Measurements from ENCODE around the gene RAVER2. TPM values are rescaled to one million over a fixed set of nuclear protein-coding genes. Genes with fewer than 3 reads are reported as not detected.

Gene RAVER2
- total RNA-seq, 1 experiment from 2014 or later: 13.3 TPM

GRCh38 chr1:64872067-64872466 lies 127.2 kb downstream of the RAVER2 start:
- DNase-seq: no peak

More at GRCh38 chr1:64872067-64872466, 127.2 kb downstream of the RAVER2 start:
- Histone ChIP-seq H3K27me3 (ENCODE audit: insufficient read depth, low read length) (no peaks in the 10 kb centered on the region), H3K4me2 (ENCODE audit: insufficient read depth, insufficient read length, low read length) (no peak overlapping the region), H3K14ac (ENCODE audit: insufficient read depth, low read length) (no peak overlapping the region), H2AFZ (ENCODE audit: low read length) (no peak overlapping the region), H4K5ac (ENCODE audit: insufficient read length, low read depth, low read length) (no peak overlapping the region), H3K4me1 (ENCODE audit: insufficient read depth, low read length) (no peaks in the 10 kb centered on the region), H2BK5ac (ENCODE audit: insufficient read length, low read length) (no peak overlapping the region), H3K18ac (ENCODE audit: insufficient read length, low read depth, low read length) (no peak overlapping the region), H3K56ac (ENCODE audit: insufficient read length, low read depth, low read length) (no peak overlapping the region), H3K23ac (ENCODE audit: insufficient read length, low read depth, low read length) (no peak overlapping the region), H3K9ac (ENCODE audit: extremely low read depth, insufficient read length, low read length) (no peak overlapping the region), H3K9me3 (ENCODE audit: control insufficient read depth, low read depth, low read length) (no peaks in the 10 kb centered on the region), H3K79me1 (ENCODE audit: insufficient read depth, low read depth, low read length, poor library complexity, severe bottlenecking) (no peaks in the 10 kb centered on the region), H3K79me2 (ENCODE audit: insufficient read depth, low read length) (no peaks in the 10 kb centered on the region), H3K27ac (ENCODE audit: insufficient read length, low read depth, low read length) (no peak overlapping the region), H2BK20ac (ENCODE audit: low read depth, low read length, poor library complexity, severe bottlenecking) (no peak overlapping the region), H2AK5ac (ENCODE audit: insufficient read length, low read length) (no peak overlapping the region), H3T11ph (ENCODE audit: low read length) (no peak overlapping the region), H4K91ac (ENCODE audit: insufficient read length, low read depth, low read length) (no peak overlapping the region), H2BK15ac (ENCODE audit: low read depth, low read length) (no peak overlapping the region), H2BK12ac (ENCODE audit: insufficient read length, low read depth, low read length) (no peak overlapping the region), H3K4ac (ENCODE audit: low read depth, low read length) (no peak overlapping the region), H4K8ac (replicated peaks; ENCODE audit: insufficient read length, low read depth, low read length) (no peak overlapping the region), H3K23me2 (ENCODE audit: insufficient read length, low read depth, low read length, poor library complexity, severe bottlenecking) (no peaks in the 10 kb centered on the region), H4K20me1 (ENCODE audit: control insufficient read depth, insufficient read depth, insufficient read length) (no peaks in the 10 kb centered on the region), H2BK120ac (ENCODE audit: low read depth, low read length, poor library complexity, severe bottlenecking) (no peak overlapping the region)
- H3K27me3 Mint-ChIP-seq (ENCODE audit: low read depth): no peaks in the 10 kb centered on the region
- H3K36me3 Mint-ChIP-seq (ENCODE audit: insufficient read depth in 1 of 3, low read depth in 3 of 3): peaks cover 5 to 11% (median 6%) of the 10 kb centered on the region in 3 experiments; a peak in 5 of 7 replicates
- H3K4me3 Mint-ChIP-seq: no peak overlapping the region
- peaks cover 2 to 6% of the 10 kb centered on the region in 2 experiments for H3K4me1 Mint-ChIP-seq
- no CpG with 5 or more reads among the region's 1 CpG for WGBS (ENCODE audit: extremely low coverage, insufficient read length, low lambda C conversion rate)
- no peak overlapping the region for H3K27ac Mint-ChIP-seq
- H3K9me3 Mint-ChIP-seq: no peaks in the 10 kb centered on the region
- no peak for TF ChIP-seq CTCF (conservative IDR thresholded peaks at IDR 0.05)

All from H9 (cell line).